Astrocyte (in vitro differentiated cells and primary cell): ENCODE data around the gene SUPT20HL1.

Source experiments
- CTCF ChIP-seq: IDR thresholded peaks from 2 replicates; pipeline ENCODE4 v1.5.1; 2011; ENCODE audit warnings: low read depth, mild to moderate bottlenecking, inconsistent platforms, low read length, moderate library complexity; ENCODE audit not compliant: insufficient read depth
- EZH2 ChIP-seq: IDR thresholded peaks from 2 replicates; pipeline ENCODE4 v1.6.1; 2012; ENCODE audit warnings: mild to moderate bottlenecking, low read length, inconsistent platforms; ENCODE audit not compliant: insufficient read depth

GRCh38 chrX:24398766-24399165 is 38.3 kb downstream of the SUPT20HL1 start:
- TF ChIP-seq CTCF (no peak), EZH2 (no peak)
